ENCODE measurements around the gene DUSP3. TPM values are rescaled to one million over a fixed set of nuclear protein-coding genes. Genes with fewer than 3 reads are reported as not detected.
A peak's percentile ranks its signal among the peaks of the same experiment; 100 is the strongest.

Gene DUSP3
- total and polyA plus RNA-seq, 7 donors: 32.3 to 140 (median 70.4) TPM

- no peak overlapping the region for H3K27ac ChIP-seq
- DNase-seq: peak; percentile 46
- intact Hi-C loops (cut with DNase I): no loop called here
- 20 to 28% methylated on average over 21 of the region's 21 CpGs for WGBS, 2 donors
- H3K4me3 ChIP-seq: peak overlapping the region in 1 of 4 donors; percentile 22
- H3K36me3 ChIP-seq: no peaks in the 10 kb centered on the region
- peaks cover 0 to 10% (median 8%) of the 10 kb centered on the region in 4 donors for H3K4me1 ChIP-seq
- no peaks in the 10 kb centered on the region for H3K9me3 ChIP-seq
- TF ChIP-seq CTCF (IDR thresholded peaks at IDR 0.05): no peak
- no peak for TF ChIP-seq EP300 (IDR thresholded peaks at IDR 0.05)
- no peak for TF ChIP-seq POLR2A (IDR thresholded peaks at IDR 0.05)
- no peak for TF ChIP-seq POLR2AphosphoS5 (IDR thresholded peaks at IDR 0.05)
- peaks cover 10 to 37% (median 29%) of the 10 kb centered on the region in 3 donors for H3K27me3 ChIP-seq
These were observed 23.8 kb downstream of the DUSP3 start for GRCh38 chr17:43754947-43755346.

- Histone ChIP-seq H3K4me3 (no peak overlapping the region), H3K27me3 (peaks cover 10 to 37% (median 29%) of the 10 kb centered on the region in 3 donors), H3K27ac (no peak overlapping the region), H3K36me3 (no peaks in the 10 kb centered on the region), H3K4me1 (peaks cover 0 to 10% (median 8%) of the 10 kb centered on the region in 4 donors), H3K9me3 (no peaks in the 10 kb centered on the region)
- peak; percentile 15 for DNase-seq
- WGBS, 2 donors: 67 to 69% methylated on average over 5 of the region's 5 CpGs
- intact Hi-C loops (cut with DNase I): no loop called here
- TF ChIP-seq POLR2A (IDR thresholded peaks at IDR 0.05): no peak
- no peak for TF ChIP-seq CTCF (IDR thresholded peaks at IDR 0.05)
- TF ChIP-seq EP300 (IDR thresholded peaks at IDR 0.05): no peak
- no peak for TF ChIP-seq POLR2AphosphoS5 (IDR thresholded peaks at IDR 0.05)
These were observed 25.2 kb downstream of the DUSP3 start for GRCh38 chr17:43753493-43754129.

- Histone ChIP-seq H3K27ac (no peak overlapping the region), H3K36me3 (no peaks in the 10 kb centered on the region), H3K9me3 (no peaks in the 10 kb centered on the region), H3K4me3 (no peak overlapping the region), H3K27me3 (peaks cover 4 to 20% (median 8%) of the 10 kb centered on the region in 3 donors), H3K4me1 (peaks cover 0 to 4% (median 2%) of the 10 kb centered on the region in 4 donors)
- intact Hi-C loops (cut with DNase I): no loop called here
- DNase-seq: no peak
- WGBS, 2 donors: 77 to 82% methylated on average over 5 of the region's 5 CpGs
- TF ChIP-seq POLR2A (IDR thresholded peaks at IDR 0.05): no peak
- no peak for TF ChIP-seq POLR2AphosphoS5 (IDR thresholded peaks at IDR 0.05)
- no peak for TF ChIP-seq CTCF (IDR thresholded peaks at IDR 0.05)
- TF ChIP-seq EP300 (IDR thresholded peaks at IDR 0.05): no peak
These were observed 28.6 kb downstream of the DUSP3 start for GRCh38 chr17:43750153-43750552.

- TF ChIP-seq EP300 (IDR thresholded peaks at IDR 0.05) (no peak), POLR2A (IDR thresholded peaks at IDR 0.05) (no peak), CTCF (IDR thresholded peaks at IDR 0.05) (no peak), POLR2AphosphoS5 (IDR thresholded peaks at IDR 0.05) (no peak)
- H3K9me3 ChIP-seq: no peaks in the 10 kb centered on the region
- peaks cover 0 to 20% (median 0%) of the 10 kb centered on the region in 3 donors for H3K27me3 ChIP-seq
- no peak for DNase-seq
- intact Hi-C loops (cut with DNase I): no loop called here
- H3K4me3 ChIP-seq: no peak overlapping the region
- WGBS, 2 donors: 10 to 42% methylated on average over 6 of the region's 6 CpGs
- H3K36me3 ChIP-seq: no peaks in the 10 kb centered on the region
- no peaks in the 10 kb centered on the region for H3K4me1 ChIP-seq
- H3K27ac ChIP-seq: no peak overlapping the region
These were observed 33.2 kb downstream of the DUSP3 start for GRCh38 chr17:43745541-43745940.

Data from sigmoid colon (tissue), 7 donors.